Hematopoietic multipotent progenitor cell treated with erythropoietin and hydrocortisone succinate and interleukin-3 and kit ligand, for 15 days (in vitro differentiated cells): ENCODE measurements around the gene AOPEP.

Experiments used
- DNase-seq: peaks from one replicate; pipeline ENCODE4 v3.0.0-alpha.2; 2015; ENCODE audit warnings: low spot score

The AOPEP gene

DNA sequence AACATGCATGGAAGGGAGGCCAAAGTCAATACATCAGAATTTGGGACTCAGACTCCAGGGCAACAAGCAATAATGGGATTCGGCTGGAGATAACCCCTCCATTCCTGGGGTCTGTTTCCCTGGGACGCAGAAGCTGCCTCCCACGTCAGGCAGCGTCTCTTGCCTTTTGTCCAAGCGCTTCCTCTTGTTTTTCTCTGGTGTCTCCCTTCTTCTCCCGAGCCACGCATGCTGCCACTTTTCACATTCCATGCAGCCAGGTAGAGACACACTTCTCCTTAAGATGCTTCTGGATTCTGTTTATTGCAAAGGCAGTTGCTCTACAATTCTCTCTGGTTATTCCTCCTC is 267.3 kb downstream of the AOPEP start:
- no peak for DNase-seq

- DNase-seq = no peak
These were observed 268.7 kb downstream of the AOPEP start for GRCh38 chr9:94995048-94995693.

DNA sequence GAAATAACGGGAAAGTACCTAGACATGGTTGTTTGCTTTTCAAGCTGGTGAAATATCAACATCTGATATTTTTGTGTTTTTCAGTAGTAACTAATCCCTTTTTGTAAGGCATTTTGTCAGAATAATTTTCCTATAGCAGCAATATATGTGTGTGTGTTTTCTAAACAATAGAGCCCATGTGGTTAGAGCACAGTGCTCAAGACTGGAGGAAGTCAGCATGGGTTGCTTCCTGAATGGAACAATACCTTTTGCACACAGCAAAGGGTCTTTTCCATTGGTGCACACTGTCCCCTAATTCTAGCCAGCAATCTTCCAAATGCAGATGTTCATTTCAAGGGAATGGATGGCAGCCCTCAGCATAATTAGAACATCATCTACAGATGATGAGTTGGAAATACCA is 270.1 kb downstream of the AOPEP start:
- no peak for DNase-seq

DNA sequence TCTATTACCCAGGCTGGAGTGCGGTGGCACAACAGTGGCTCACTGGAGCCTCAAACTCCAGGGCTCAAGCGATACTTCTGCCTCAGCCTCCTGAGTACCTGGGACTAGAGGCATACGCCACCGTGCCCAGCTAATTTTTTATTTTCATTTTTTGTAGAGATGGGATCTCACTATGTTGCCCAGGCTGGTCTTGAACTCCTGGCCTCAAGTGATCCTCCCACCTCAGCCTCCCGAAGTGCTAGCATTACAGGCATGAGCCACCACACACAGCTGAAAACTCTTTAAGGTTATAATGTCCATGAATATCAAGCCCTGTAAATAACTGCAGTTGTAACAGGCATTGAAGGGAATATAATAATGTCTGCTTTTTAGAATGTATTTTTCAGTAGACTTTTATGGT is 271.2 kb downstream of the AOPEP start:
- no peak for DNase-seq

DNA sequence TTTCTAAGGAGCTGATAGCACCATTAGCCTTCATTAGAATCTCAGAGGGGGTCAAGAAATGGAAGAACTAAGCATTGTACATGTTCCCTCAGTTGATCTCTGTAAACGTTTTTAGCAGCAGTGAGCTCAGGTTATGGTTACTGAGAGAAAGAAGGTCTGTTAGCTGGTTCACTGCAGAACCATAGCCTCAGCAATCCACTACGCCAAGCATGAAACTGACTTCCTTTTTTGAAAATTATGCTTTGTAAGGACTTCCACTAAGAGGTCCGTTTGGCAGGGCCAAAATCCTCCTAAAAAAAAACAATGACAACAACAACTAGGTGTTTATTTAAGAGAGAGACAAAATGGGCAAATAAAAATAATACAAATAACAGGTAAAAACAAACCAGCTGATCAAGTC is 273.3 kb downstream of the AOPEP start:
- DNase-seq = no peak

- no peak for DNase-seq
These were observed 274.3 kb downstream of the AOPEP start for GRCh38 chr9:95000821-95001220.

GRCh38 chr9:95001720-95002119 is 275.2 kb downstream of the AOPEP start:
- no peak for DNase-seq

DNA sequence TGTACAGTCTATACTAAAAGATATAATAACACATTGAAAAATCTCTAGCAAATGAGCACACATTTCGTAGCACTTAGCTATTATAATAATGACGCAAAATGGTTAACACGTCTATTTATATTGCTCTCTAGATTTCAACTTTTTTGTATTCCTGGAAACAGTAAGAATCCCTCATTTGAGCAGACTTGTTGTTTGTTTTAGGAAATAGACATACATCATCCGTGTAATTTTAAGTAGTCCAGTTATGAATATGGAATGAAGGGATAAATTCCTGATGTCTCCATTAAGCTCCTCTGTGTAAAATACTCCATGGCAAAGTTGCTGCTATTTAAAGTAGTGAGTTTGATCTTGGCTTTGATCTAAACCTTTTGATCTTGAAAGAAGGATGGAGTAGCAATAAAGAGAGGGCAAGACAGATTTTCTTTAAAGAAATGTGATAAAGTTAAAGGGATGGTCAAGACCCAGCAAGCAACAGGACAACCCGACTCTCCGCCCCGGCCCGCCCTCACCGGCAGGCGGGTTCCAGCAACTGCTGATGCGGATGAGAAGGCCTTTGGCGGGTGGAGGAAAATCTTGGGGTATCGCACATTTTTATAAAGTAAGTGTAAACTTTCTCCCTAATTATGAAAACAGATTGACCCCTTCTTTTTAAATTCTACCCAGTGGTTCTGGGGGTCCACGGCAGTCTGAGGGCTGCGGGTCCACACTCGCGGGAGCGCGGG is 277.4 kb downstream of the AOPEP start:
- DNase-seq = no peak

DNA sequence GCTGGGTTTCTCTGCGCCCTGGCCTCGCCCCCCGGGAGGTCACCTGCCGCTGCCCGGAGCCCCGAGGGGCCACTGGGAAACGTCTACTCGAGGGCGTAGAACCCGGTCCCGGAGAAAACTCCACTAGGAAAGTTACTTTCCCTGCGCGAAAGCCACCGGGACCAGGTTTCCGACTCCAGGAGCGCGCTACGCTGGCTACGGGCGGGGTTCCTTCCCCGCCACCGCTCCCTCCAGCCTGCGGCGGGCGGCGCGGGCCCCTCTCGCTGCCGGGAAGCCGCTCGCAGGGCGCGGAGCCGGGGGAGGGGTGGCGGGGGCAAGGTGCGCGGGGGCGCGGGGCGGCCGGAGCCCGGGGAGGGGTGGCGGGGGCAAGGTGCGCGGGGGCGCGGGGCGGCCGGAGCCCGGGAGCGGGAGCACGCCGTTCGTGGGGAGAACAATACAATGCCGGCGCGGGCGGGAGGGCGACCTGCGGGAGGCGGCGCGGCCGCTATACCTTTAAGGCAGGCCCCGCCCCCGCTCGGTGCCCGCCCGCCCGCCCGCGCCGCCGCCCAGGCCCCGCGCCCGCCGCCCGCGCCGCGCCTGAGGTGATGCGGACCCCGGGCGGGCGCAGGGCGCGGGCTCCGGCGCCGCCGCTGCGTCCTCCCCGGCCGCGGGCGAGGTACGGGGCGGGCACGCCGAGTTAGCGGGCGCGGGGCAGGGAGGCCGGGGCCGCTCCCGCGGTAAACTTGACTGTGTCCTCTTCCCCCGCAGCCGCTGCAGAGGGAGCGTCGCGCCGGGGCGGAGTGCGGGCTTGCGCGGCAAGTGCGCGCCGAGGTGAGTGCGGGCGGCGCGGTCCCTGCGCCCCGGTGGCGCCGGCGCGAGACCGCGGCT is 278.1 kb downstream of the AOPEP start:
- DNase-seq = no peak

- no peak for DNase-seq
These were observed 279.0 kb downstream of the AOPEP start for GRCh38 chr9:95005278-95006143.

GRCh38 chr9:95007226-95007869 is 280.8 kb downstream of the AOPEP start:
- no peak for DNase-seq

DNA sequence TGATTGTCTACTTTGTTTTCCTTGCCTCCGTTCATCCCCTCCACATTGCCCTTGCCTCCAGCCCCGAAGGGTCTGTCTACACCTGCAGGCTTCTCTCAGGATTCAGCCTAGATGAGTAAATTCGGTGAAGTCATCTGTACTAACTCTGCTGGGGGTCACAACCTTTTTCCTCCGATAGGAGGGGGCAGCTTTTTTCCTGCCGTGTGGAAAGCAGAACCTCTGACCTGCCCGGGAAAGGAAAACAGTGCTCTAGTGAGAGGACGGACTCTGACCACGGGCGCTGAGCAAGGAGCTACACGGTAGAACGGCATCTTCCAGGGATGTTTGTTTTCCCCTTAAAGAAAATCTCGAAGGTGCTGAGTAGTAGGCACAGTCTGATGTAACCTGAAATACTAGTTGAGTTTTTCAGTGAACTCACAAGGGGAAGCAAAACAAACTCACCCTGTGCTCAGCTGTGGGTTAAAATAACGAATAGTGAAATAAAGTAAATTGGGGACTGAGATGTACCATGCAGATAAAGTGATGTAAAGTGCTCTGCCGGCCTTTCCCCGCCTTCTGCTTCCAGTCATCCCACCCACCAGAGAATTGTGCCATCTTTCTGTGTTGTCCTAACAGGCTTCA is 281.8 kb downstream of the AOPEP start:
- no peak for DNase-seq

DNA sequence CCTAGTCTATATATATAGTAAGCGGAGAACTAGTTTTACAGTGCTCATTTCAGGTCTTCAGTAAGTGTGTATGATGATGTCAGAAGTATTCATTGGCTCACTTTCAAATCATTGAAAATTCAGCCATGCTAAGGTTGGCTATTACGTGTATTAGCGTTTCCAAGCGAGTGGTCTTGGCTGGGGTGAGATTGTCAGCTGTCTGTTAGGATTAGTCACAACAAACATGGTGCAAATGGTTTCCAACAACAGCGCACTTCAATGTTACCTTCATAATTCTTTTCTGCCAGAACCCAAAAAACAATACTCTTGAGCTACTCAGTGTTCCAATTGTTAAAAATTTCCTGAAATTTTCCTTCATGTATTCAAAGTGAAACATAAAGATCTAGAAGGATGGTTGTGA is 283.0 kb downstream of the AOPEP start:
- DNase-seq = no peak

DNA sequence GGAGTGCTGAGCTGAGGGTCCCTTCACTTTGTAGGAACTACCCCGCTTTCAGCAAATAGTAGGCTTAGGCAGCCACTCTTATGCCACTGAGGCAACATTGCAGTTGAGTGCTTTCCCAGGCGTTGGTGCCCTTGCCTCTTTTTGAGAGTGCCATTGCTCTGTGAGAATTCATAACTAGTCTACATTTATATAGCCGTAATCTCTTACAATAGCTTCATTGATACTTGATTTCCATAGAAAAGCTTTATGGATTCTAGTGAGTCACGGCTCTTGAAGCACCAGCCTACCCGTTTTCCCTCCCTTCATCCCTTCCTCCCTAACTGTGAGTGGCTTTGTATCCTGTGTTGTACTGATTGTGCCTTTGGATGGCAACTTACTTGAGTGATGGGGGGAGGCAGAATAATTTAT is 283.9 kb downstream of the AOPEP start:
- DNase-seq = no peak

DNA sequence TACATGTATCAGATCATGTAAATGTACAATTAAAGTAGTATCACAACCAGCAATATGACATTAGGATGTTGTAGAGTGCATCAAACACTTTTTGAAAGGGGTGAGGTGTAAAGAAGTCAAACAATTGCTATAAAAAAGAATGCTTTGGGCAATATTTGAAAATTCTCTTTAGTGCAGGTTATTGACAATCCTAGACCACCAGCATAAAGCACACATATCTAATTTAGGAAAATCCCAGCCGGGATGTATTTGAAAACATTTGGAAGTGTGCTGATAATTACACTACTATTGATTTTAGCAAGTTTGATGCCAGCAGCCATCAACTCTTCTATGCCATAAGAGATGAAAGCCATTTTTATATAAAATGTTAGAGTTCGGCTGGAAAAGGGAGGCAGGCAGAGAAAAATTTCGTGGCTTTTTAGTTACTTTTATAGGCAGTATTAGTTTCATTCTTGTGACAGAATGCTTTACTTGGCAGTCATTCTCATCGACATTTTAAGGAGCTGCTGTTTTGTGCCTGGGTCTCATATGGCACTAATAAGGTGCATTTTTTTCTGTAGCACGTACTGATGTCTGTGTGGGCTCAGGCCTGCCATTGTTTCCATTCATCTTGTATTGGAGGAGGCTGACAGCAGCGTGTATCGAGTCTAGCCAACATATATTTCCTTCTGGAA is 285.7 kb downstream of the AOPEP start:
- no peak for DNase-seq

DNA sequence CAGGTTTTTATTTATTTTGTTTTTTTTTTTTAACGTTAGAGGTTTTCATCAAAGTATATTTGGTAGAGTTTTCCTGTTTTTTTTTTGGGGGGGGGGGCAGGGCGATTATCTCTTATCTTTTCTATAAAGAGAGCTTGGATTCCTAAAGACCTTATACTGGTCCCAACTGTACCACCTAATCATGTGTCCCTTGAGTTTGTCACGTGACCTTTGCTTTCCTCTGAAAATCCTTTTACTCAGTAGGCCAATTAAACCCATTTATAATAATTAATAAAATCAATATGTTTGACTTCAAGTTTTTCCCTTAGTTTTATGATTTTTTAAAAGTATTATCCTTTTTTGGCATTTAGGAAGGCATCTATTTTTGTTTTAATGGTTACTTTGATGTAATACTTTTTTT is 286.4 kb downstream of the AOPEP start:
- no peak for DNase-seq

GRCh38 chr9:95014917-95015316 is 288.4 kb downstream of the AOPEP start:
- no peak for DNase-seq

DNA sequence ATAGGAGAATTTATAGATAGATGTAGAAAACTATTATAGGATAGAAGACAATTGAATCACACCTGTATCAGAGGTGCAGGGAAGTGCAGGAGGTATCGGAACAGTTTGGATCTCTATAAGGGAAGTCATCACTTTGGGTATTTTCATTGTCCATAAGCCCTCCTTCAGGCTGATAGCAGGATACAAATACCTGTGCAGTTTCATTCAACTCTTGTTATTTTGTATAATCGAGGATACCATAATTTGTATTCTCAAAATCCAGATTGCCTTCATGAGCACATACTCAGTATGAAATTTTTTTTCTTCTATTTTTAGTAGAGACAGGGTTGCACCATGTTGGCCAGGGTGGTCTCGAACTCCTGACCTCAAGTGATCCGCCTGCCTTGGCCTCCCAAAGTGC is 289.1 kb downstream of the AOPEP start:
- no peak for DNase-seq

DNA sequence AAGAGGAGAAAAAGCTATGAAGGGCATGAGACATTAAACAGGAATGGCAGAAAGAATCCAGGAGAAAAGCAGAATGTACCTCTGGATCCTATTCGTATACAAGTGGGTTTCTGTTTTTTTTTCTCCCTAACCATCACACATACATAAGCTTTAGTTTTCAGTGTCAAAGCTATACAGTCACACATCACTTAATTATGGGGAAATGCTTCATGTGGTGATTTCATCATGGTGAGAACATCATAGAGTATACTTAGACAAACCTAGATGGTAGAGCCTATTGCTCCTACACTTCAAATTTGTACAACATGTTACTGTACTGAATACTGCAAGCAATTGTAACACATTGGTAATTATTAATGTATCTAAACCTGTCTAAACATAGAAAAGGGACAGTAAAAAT is 290.6 kb downstream of the AOPEP start:
- no peak for DNase-seq

DNA sequence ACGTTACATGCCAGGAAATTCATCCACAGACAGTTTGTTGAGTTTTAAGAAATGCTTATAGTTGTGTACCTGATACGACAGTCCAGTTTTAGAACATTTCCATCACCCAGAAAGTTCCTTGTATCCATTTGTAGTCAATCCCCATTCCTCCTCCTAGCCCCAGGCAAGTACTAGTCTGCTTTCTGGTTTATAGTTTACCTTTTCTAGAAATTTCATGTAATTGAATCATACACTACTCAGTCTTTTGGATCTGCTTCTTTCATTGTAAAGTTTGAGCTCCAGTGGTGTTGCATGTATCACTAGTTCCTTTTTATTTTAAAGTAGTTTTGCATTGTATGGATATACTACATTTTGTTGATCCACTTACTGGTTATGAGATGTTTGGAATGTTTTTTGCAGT is 291.2 kb downstream of the AOPEP start:
- DNase-seq = no peak
